Activated CD8-positive, alpha-beta memory T cell treated with anti-CD3 and anti-CD28 coated beads for 1 hour (primary cell): ENCODE data around the gene HES6.

Experiments
- DNase-seq, 2 donors: peaks; one replicate each; pipeline ENCODE4 v3.0.0-alpha.2; 2020; ENCODE audit warnings: low read depth in 1 of 2; ENCODE audit errors: extremely low read depth in 1 of 2

Gene HES6

DNA sequence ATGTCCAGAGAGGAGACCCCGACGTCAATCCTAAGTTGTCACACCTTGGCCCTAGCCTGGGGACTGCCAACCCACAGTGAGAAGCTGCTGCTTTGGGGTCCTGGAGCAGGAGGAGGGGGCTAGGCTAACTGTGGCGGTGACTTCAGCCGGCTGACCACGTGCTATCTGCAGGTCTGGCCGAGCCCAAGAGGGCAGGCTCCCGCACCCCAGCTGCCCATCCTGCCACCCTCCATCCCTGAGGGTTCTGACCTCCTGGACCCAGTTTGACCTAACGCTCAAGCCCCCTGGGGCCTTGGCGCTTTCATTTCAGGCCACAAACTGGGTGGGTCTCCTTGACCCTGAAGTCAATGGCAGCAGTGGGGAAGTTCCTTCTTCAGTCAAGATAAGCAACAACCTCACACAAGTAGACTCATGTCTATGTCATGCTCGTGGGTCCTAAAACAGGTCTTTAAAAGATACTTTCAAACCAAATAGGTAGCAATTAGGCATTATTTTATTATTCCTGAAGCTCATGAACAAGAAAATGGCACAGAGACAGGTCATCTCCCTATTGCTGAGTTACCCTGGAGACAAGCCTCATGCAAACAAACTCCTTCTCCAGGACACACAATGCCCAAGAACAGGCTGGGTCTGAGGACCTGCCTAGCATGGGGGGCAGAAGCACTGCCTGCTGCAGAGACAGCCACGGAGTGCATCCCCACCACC lies 2.3 kb downstream of the HES6 start:
- DNase-seq = no peak

DNA sequence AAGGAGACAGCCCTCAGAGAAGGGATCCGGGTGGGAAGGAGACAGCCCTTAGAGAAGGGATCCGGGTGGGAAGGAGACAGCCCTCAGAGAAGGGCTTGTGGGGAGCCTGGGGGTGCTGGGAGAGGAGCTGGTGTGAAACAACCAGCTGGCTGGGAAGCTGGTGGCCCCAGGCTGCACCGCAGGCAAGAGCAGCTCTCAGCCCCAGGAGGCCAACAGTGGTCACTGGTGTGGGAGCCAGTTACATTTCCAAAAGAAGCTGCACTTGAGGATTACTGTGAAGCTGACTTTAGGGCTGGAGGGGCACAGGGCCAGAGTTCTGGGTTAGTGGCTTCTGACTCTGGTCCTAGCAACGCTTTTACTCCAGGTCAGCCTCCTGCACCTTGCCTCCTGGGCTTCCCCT lies 3.3 kb downstream of the HES6 start:
- no peak for DNase-seq

DNA sequence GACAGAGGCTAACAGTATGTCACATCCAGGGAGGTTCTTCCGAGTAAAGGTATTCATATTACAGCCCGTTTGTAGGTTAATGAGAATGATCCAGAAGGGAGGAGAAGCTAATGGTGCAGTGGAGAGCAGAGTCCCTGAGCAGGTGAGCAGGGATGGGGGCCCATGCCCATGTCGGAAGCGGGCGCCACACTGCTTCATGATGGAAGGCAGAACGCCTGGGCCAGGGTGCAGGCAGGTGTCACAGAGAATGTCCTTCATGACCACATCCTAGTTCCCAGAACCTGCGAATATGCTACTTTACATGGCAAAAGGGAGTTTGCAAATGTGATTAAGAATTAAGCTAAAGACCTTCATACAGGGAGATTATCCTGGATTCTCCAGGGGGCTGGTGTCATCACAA lies 4.0 kb downstream of the HES6 start:
- no peak for DNase-seq

DNA sequence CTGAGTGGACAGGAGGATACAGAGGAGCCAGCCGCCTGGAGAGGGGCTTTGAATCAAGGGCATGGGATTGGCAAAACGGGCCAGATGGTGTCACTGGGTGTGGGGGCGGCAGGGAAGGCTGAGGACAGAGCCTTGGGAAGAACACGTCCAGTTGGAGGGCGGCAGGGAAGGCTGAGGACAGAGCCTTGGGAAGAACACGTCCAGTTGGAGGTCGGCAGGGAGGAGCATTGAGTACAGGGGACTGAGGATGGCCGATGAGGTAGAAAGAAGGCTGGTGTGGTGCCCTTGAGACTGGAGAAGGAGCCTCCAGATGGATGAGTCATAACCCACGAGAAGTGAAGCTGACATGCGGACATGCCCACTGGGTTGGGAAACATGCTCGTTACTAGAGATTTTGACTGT lies 4.5 kb downstream of the HES6 start:
- no peak for DNase-seq

DNA sequence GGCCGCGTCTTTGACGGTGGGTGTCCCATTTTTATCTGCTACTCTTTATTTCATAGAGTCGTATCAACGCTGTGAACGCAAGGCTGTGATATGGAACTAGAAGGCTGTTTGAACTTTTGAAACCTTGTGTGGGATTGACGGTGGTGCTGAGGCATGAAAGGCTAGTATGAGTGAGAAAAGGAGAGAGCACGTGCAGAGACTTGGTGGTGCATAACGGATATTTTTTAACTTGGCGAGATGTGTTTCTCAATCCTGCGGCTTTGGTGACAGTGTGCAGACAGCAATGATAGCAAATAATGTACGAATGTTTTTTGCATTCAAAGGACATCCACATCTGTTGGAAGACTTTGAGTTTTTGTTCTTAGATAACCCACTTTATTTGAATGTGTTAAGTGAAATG lies 6.2 kb downstream of the HES6 start:
- no peak for DNase-seq

DNA sequence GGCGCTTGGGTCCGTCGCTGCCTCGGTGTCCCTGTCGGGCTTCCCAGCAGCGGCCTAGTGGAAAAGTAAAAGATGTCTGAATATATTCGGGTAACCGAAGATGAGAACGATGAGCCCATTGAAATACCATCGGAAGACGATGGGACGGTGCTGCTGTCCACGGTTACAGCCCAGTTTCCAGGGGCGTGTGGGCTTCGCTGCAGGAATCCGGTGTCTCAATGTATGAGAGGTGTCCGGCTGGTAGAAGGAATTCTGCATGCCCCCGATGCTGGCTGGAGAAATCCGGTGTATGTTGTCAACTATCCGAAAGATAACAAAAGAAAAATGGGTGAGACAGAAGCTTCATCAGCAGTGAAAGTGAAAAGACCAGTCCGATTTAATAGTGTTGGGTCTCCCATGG lies 8.0 kb downstream of the HES6 start:
- no peak for DNase-seq

DNA sequence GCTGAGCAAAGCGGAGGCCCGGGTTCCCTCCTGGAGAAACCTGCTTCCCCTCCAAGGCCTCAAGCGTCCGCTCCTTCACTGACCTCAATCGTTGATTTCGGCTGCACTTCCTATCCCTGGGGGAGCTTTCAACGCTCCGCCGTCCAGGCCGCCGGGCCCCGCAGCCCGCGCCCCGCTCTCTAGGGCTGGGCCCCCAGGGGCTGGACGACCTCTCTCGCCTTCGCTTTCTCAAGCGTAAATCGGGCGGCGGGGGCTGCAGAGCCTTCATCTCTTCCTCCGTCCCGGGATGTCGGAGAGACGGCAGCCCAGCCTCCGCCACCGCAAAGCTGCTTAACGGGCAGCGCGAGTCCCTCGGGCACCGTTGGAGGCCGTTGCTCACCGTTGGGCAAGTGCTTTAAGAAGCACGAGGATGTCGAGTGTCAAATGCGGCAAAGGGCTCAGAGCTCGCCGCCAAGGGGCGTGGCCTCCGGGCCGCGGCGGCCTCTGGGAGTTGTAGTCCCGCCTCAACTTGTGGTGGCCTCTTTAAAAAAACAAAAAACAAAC lies 8.5 kb downstream of the HES6 start:
- peak in 1 of 2 donors; percentile 71 for DNase-seq

DNA sequence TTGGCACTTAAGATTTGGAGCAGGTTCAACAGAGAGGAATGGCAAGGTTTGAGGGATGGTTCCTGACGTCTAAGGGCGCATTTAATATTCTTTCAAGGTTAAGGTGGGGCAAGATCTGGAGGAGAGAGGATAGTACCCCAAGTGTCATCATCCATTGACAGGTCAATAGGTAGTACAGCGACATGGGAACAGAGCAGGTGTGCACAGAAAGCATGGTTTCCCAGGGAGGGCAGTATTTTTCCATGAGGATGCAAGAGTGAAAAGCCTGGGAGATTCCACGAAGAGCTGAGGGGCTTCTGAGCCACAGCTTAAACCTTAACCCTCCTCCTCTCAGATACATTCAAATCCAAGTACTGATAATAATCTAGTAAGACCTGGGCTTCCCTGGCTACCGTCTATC lies 9.1 kb downstream of the HES6 start:
- no peak for DNase-seq

DNA sequence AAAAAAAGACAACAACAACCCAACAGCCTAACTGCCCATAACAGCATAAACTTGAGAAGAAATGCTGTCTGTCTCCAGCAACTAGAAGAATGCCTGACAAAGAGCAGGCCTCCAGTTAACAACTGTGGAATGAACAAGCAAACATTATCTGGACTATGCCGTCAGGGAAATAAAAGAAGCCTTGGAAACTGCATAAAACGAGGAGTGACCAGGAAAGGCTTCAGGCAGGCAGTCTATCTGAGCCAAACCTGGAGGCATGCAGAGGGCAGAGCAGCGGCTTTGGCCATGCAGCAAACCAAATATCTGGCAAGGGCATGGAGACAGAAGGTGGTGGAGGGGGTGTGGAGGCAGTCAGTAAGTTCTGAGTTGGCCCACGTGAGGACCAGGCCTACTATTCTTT lies 11.1 kb downstream of the HES6 start:
- DNase-seq = no peak

DNA sequence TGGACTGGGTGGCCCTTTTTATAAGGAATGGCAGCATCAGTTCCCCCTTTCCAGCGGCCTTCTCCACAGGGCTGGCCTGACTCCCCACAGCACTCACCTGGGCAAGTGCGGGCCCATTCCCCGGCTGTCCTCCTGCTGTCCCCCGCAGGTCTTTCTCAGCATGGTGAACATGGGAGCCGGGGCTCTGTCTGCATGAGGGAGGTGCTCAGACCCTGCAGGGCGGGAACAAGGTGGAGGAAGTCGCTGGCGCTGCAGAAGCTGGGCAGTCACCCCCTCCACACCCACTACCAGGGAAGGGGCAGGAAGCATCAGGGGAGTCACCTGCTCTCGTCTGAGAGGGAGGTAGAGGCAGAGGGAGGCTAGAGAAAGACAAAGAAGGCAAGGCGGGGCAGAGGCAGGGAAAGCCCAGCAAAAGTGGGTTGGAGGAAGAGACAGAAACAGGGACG lies 12.2 kb downstream of the HES6 start:
- no peak for DNase-seq

DNA sequence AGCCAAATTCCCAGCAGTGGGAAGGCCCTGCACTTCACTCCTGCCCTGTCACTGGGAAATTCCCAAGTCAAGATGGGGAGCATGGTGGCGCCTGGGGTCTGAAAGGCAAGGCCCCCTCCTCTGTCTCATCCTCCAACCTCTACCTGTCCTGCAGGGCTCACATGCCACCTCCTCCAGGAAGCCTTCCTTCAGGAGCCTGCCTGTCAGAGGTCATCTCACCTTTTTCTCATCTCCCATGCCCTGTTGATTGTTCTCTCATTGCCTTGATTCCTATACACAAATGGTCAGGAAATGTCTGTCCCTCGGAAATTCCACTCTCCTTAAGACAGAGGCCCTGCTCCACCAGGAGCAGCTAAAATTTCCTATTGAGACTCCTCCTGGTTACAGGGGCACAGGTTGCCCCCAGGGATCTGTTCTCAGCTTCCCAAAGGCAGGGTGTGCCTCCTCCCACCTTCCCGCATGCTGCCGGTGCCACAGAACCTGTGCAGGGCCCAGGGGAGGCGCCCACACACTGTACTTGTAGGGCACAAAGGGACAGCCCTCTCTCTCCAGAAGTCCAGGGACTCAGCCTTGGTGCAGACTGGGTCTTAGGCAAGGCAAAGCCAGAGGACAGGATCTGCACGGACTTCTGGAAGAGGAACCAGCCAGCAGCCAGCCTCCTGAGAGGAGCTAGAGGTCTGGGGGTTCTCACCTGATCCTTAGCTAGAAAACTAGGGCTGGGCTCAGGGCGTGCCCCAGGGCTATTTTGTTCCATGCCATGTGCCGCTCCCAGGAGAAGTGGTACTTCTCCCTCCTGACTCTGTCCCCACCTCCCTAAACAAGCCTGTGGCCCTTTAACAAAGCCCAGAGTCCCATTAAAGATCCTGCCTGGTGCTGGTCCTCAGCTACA lies 12.9 kb downstream of the HES6 start:
- DNase-seq = no peak

DNA sequence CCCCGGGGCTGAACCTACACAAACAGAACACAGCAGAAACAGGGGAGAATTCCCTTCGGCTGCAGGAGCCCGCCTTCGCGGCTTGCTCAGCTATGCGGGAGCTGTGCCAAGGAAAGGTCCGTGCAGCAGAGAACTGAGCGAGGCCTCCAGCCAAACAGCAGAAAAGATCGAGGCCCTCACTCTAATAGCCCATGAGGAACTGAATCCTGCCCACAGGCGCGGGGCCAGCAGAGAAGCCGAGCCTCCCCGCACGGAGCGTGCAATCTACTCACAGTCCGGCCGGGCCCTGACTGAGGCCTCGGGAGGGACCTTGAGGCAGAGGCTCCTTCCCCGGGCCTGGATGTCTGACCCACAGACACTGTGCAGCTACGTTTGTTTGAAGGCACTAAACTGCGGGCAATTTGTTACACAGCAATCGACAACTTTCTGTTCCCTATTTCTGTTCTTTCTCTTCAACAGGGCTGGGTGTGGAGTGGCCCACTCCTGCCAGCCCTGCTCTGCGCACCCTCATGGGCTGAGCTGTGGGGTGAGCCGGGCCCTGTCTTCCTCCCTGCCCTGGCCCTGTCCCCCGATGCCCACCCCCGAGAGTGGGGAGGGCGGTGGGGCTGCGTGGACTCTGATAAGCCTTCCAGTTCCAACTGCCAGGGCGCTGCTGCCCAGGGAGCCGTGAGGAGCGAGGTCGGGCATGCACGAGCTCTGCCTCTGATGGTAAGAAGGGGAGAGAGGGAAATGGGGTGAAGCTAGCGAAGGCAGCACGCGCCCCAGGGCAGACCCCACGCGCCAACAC lies 13.7 kb downstream of the HES6 start:
- no peak for DNase-seq

DNA sequence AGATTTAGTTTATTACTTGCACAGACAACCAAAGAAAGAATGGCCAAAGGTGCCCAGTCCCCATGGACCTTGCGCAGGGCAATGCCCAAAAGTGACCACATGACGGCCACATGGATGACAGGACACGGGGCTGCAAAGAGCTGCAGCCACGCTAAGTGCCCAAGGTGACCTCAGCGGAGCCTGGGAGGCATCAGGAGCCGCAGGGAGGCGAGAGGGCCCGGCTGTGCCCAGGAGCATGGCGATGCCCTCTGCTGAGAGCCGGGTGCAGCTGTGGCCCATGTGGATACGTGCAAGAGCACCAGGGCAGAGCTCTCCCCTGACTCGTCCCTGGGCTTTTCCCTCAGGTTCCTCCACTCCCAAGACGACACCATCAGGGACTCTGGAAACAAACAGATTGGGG lies 14.7 kb downstream of the HES6 start:
- no peak for DNase-seq

DNA sequence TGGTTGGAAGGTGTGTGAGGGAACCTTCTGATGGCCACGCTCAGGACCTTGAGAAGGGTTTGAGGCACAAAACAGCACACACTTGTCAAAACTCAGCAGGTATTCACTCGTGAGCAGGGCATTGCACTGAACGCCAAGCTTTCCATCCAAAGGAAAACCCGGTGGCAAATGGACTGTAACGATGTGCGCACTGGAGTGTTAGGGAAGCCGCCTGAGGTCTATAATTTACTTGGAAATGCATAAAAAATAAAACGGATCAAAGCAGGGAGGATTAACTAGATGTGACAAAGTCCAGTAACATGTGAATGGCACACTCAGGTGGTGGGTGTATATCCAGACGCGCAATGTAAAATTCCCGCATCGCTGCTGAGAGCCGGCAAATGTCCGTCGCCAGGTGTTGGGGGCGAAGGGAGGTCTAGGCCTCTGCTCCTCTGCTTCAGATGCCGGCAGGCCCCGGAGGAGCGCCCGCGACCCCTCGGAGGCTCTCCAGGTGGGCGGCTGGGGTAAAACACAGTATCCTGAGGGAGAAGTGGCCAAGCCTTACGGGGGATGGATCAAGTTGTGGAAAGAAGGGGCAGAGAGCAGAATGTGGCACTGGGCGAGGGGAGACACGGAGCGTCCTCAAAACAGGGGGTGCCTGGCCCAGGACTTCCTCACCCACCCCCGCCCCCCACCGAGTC lies 15.3 kb downstream of the HES6 start:
- no peak for DNase-seq

DNA sequence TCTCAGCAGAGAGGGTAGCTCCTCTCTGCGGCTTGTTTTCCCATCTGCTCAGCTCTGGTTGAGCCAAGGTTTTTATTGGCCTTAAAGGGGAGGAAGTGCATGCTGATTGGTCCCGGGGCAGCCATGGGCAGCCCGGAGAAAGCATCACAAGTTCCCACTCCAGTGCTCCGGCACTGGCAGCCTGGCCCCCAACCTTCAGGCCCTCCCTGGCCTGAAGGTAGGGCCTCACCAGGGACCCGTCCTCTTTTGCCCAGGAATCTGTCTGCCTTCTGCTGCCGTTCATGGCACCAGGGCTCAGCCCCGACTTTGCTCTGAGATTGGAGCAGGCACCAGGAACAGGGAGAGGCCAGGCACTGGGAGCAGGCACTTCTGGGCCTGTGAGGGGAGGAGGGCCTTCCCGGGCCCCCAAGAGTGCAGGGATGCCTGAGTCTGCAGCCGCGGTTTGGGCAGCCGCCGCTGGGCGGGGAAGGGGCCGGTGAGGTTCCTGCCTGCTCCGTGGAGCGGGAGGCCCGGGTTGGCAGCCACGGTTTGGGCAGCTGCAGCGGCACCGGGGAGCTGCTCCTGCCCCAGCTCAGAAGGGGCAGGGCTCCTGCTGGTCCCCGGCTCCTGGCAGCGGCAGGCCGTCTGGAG lies 18.8 kb downstream of the HES6 start:
- DNase-seq = no peak

DNA sequence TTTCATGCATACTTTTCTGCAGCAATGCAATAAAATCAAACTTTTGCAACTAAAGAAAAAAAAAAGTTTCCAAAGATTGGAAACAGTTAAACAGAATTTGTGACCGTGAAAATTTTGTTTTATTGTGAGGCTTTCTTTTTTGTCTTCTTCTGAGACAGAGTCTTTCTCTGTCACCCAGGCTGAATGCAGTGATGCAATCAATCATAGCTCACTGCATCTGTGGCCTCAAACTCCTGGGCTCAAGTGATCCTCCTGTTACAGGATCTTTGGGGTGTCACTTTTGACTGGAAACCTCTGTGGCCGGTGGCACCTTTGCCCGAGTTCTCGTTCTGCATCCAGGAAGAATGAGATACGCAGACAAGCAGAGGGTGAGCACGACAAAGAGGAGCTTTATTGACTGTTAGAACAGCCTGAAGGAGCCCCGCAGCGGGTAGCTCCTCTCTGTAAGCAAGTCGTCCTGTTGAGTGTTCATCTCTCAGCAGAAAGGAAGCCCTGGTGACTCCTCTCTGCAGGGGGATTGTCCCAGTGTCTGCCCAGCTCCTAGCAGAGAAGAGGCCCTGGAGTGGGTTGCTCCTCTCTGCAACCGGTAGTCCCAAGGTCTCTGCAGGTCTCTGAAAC lies 19.5 kb downstream of the HES6 start:
- no peak for DNase-seq

DNA sequence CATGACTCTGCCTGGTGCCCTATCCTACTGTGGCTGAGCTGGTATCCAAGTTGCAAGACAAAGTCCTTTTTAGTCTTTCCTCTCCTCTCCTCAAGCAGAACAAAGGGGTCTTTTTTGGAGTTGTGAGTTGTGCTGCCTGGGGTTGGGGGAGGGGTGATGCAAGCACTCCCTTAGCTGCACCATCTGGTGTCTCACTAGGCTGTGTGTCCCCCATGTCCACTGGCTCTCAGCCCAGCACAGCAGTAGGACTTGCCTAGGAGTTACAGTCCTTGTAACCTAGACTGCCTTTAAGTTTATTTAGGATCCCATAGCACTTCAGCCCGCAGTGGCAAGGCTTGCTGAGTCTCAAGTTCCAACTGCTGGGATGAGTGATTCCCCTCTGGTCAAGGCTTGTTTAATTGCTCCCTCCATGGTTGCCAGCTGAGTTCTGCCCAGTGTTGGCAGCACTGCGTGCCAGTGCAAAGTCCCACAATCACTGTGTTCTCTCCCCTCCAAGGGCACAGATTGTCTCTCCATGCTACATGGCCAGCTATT lies 23.1 kb downstream of the HES6 start:
- no peak for DNase-seq

DNA sequence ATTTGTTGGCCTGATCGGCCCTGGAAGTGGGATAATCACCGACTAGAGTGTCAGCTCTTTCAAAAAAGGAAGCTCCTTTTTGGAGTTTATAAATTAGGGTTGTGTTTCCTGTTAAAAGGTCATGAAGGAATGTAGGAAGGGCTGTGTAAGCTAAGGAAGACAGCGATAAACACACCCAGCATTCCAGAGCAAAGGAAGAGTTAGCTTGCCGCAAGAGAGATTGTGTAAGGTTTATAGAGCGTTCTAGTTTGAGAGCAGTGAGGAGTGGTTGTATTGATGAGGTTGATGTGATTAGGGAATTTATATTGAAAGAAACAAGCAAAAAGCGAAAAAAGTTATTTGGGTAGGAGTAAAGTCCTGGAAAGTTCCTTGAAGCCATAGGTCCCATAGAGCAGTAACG lies 32.8 kb downstream of the HES6 start:
- DNase-seq = no peak

DNA sequence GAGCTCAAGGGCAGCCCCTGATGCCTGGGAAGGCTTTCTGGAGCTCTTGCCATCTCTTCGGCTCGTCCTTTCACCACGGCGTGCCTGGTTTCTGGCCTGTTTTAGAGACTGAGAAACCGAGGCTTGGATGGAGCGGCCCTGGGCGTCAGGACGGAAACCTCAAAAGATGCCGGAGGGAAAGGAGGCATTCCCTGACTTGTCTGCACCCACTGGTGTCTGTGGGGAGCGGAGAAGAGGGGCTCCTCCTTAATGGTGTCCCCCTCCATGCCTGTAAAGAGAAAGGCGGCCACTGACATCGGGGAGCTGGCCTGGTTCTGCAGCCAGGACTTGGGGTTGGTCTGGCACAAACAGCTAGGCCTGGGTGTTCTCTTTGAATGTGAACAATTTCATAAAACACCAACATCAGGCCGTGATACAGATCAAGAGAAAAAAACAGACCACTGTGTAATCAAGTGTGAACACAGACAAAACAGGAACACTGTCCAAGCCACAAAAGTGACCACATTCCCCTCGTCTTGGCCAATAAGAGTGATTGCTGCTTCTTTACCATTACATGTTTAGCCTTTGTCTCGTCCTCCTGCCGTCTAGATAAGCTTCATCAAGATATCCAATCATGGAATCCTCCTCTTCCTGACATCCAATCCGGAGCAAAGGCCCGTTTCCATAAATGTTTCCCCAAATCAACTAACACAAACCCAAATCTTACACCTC lies 35.7 kb downstream of the HES6 start:
- DNase-seq = no peak
